VCaP (cell line): ENCODE data around the gene UNC5CL.
"Not testable (repeated sequence)": the region's sequence is repeated elsewhere in the genome, so short reads cannot be mapped to it uniquely, and the experiment has no call there.

Source experiments
- H3K27ac ChIP-seq: fragments of 450-650 bp; 2 replicates; pipeline ENCODE4 v1.5.1; 2017
- CTCF ChIP-seq: fragments of 450-650 bp; conservative IDR thresholded peaks from 2 replicates; pipeline ENCODE4 v1.5.1; 2017; ENCODE audit warnings: mild to moderate bottlenecking, moderate library complexity

Gene UNC5CL

GRCh38 chr6:41027241-41027640 is 11.8 kb downstream of the UNC5CL start:
- no peak for TF ChIP-seq CTCF
- H3K27ac ChIP-seq = peak overlapping the region; percentile 84

- TF ChIP-seq CTCF = no peak
- H3K27ac ChIP-seq = peak overlapping the region; percentile 84; the same call in 1 of the 2 replicates
Measured at GRCh38 chr6:41025966-41026530, 13.0 kb downstream of the UNC5CL start.

- peak overlapping the region; percentile 81 for H3K27ac ChIP-seq
- TF ChIP-seq CTCF = no peak
Measured at GRCh38 chr6:41023114-41023513, 15.9 kb downstream of the UNC5CL start.

- TF ChIP-seq CTCF = no peak
- H3K27ac ChIP-seq = peak overlapping the region; percentile 81
Measured at GRCh38 chr6:41022294-41022693, 16.7 kb downstream of the UNC5CL start.

GRCh38 chr6:41021832-41022231 is 17.2 kb downstream of the UNC5CL start:
- TF ChIP-seq CTCF = peak; percentile 67
- peak overlapping the region; percentile 81 for H3K27ac ChIP-seq

GRCh38 chr6:41017663-41018062 is 21.4 kb downstream of the UNC5CL start:
- TF ChIP-seq CTCF = no peak
- peak overlapping the region; percentile 81; the same call in 1 of the 2 replicates for H3K27ac ChIP-seq

- H3K27ac ChIP-seq = not testable (repeated sequence)
Measured at GRCh38 chr6:41015860-41016259, 23.2 kb downstream of the UNC5CL start.

- H3K27ac ChIP-seq = no peak overlapping the region
- TF ChIP-seq CTCF = no peak
Measured at GRCh38 chr6:41014780-41015179, 24.2 kb downstream of the UNC5CL start.
